Fibroblast of skin of right biceps (primary cell): ENCODE measurements around the gene DBR1.

Experiments
- DNase-seq: peaks from one replicate; pipeline ENCODE4 v3.0.0-alpha.2; 2013

DBR1 gene

GRCh38 chr3:138174421-138175131, at the start of gene DBR1:
DBR1 (minus strand) TSS chr3:138174921; CDS start chr3:138174795, 126 bp downstream.
- peak; percentile 88 for DNase-seq

DNA sequence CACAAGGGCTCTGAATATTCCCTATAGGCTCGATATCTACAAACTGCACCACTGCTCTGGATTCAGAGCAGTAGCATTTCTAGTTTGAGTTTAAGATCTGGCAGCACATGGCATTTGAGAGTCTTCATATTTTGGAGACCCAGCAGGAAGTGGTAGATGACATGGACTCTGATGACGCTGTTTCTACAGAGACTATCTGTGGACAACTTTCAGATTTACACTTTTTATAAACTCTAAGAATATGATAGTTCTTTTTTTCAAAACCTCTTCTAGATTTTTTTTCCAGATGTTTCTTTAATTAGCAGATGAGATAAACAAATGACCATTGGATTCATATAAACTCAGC, 48.2 kb upstream of the DBR1 start:
- no peak for DNase-seq

DNA sequence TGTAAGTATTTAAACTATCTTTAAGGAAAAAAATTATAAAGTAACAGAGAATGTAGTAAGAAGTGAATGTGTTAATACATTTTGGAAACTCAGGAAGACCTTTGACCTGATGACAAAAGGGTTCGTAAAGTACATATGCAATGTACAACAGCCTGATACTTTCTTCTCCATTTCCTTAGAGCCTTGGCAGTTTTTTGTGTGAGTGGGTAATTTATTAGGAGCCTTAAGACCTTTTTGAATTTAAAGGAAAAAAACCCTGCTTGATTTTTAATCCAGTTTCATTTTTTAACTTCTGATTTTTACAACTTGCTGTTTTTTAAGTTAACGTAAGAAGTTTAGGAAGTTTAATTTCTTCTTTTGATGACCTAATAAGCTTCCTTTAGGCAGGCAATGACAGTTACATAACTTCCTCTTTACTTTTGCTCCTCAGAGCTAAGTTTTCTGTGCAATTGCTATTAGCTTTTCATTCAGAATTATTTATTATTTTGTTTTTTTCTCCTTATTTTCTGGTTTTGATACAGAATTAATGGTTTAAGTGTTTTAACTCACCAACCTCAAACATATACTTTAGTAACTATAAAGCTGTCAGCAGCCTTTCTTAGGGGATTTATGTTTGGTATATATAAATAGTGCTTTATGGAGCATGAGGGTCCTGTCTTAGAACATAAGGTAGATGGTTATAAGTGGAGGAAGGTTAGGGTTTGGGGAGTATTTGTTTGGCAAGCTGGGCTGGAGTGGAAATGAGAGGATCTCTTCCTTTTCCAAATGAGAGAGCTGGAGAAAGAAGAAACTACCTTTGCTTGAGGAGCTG, 47.6 kb upstream of the DBR1 start:
- DNase-seq = no peak

GRCh38 chr3:138220788-138221187, 46.1 kb upstream of the DBR1 start:
- no peak for DNase-seq

DNA sequence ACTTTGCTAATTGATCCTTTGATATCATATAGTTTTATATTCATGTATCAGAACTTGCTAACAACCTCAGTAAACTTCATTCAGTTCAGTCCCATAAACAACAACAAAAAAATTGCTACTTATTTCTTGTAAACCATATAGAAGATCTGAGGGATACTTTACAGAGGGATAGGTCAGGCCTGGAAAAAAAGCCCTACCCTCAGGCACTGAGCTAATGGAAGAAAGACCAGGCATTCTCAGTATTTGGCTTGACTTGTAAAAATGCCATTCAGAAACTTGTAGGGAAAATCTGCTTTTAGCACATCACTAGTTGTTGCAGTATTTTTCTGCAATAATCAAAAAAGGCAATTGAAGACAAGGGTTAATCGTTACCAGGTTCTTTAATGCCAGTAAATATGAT, 45.5 kb upstream of the DBR1 start:
- no peak for DNase-seq

DNA sequence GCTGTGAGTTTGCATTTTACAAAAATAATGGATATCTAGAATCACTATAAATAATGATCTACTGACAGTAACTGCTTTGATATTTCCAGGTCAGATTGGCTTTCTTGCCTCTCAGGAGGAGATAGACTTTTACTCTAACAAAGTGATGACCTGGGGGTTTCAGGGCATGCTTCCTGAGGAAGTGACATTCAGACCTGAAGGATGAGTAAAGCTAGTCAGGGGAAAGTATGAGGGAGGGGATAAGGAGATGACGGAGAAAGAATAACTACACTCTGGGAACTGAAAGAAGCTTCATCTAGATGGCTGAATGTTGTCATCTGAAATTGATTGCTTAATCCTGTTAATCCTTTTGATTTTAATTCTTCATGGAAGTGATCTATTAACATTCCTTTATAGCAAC, 44.5 kb upstream of the DBR1 start:
- DNase-seq = no peak

- DNase-seq = no peak
These were observed 38.8 kb upstream of the DBR1 start for GRCh38 chr3:138213398-138214085.

DNA sequence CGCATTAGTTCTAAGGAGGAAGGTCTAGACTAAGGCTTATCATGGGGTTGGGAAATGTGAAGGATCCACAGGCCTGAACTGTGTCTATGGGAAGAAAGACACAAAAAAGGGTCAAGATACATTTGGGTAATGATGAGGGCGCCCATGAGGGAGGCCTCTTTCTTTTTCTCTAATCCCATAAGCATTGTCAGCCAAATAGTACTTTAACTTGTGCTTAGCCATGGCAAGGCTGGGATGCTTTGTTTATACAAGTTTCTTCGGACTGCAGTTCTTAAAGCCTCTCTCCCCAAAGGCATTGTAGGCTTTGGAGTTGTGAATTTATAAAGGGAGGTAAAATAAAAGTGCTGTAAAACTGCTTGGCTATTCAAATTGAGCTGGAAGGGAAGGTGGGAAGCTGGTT, 35.8 kb upstream of the DBR1 start:
- no peak for DNase-seq

DNA sequence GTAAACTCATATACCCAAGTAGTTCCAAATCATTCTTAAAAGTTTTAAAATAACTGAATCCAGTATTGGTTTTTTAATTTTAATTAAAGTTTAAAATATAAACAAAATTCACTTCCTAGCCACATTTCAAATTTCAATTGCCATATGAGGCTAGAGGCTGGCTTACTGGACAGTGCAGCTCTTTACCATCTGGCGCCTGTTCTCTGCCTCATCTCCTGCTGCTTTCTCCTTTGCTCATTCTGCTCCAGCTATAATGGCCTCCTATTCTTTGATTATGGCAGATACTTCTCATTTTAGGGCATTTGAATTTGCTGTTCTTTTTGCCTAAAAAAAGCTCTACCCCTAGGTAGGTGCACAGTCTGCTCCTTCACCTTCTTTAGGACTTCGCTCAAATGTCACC, 31.5 kb upstream of the DBR1 start:
- no peak for DNase-seq

GRCh38 chr3:138205527-138205926, 30.8 kb upstream of the DBR1 start:
- no peak for DNase-seq

DNA sequence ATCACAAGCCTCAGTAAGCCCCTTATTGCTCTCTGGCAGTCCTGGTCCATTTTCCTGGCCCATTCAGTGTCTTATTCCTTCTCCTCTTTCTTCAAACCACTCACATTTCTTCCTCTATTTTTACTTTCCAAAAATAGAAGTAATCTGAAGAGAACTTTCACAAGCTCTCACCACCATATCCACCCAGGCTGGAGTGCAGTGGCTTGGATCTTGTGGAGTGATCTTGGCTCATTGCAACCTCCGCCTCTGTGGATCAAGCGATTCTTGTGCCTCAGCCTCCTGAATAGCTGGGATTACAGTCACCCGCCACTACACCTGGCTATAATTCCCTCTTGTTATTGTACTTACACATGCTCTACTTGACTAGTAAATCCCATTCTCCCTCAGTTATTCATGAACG, 29.2 kb upstream of the DBR1 start:
- DNase-seq = no peak

DNA sequence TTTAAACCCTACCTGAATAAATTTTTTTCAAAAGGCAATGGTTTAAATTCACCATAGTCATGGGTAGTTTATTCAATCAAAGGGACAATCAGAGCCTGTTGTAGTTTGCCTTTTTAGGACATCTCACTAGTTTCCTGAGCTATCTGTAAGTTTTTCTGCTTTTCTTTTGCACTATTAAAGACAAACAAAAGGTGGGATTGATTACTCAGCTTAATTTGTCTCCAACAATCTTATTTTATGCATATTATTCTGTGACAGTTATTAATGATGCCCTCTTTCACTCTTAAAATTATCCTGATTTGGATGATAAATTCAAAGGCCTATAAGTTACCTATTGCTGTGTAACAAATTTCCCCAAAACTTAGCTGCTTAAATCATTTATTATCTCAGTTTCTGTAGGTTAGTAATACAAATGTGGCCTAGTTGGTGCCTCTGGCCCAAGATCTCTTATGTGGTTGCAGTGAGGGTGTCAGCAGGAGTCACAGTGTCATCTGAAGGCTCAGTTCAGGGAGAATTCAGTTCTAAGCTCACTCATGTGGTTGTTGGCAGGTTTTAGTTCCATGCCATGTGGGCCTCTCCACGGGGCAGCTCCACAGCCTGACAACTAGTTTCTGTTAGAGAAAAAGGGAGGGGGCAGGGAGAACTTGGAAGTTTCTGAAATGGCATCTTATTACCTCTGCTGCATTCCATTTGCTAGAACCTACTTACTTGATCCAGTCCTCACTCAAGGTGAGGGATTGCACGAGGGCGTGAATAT, 28.4 kb upstream of the DBR1 start:
- no peak for DNase-seq

DNA sequence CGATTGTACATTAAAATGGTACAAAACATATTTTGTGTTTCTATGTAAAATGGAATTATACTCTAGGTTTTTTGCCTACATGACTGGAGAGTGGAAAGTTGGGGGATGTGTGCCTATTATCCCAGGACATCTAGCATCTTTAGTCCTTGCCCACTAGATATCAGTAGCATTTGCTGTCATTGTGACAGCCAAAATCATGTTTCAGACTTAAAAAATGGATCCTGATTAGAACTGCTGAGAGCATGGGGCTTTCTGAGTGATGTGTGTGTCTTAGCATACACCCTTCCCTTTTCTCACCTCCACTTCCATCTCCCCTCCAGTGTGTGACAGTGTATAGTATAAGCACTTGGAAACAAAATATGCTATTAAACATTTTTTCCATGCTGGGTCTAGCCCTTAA, 25.7 kb upstream of the DBR1 start:
- DNase-seq = no peak

DNA sequence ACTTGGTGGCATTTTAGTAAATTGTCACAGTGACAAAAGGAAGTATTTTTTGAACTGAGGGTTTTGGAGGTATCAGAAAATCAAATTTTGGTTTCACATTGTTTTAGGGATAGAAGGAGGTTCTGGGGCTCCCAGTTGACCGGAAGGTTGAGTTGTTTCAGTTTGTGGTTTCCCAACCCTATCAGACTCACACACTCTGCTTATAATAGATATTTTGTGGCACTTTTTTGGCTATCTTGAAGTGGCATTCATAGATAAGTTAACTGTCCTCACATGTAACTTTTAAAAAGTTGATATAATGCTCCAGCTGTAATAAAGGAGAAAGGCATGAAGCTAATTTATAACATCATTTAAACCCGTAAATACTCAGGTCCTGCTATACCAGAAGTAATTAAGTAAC, 25.1 kb upstream of the DBR1 start:
- DNase-seq = no peak

DNA sequence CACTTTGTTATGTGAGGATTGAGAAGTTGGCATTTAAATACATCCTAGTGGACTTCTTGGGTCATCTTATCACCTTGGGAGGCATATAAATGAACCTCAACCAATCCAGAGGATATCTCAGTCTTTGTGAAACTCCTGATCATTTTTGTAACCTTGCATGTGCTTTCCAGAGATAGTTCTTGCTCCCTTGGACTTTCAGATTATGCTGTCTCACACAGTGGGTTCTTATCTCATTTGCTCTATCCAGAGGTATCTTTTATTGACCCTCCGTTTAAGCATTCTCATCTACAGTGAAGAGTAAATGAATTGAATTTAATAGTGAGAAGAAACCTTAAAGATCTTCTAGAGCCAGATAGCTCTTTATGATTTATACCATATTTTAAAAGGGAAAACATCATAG, 22.8 kb upstream of the DBR1 start:
- DNase-seq = no peak

DNA sequence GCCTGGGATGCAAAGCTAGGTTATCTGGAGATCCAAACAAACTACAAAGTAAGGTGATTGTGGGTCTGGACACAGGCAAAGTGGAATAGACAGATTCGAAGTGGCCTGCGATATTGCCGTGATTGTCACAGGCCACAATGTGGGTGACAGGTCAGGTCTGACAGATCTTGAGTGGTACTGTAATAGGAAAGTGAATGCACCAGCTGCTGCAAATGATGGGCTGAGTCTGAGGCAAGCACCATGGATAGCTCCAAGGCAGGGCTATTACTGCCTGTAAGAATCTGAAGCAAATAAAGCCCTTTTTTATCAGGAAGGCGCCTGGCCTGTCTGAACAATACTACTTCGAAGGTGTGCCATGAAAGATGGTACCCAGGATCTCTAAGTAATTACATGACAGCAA, 22.3 kb upstream of the DBR1 start:
- DNase-seq = peak; percentile 24

GRCh38 chr3:138196023-138196422, 21.3 kb upstream of the DBR1 start:
- DNase-seq = no peak

- no peak for DNase-seq
These were observed 20.8 kb upstream of the DBR1 start for GRCh38 chr3:138195481-138195880.

GRCh38 chr3:138188013-138188730, 13.5 kb upstream of the DBR1 start:
- peak; percentile 60 for DNase-seq

GRCh38 chr3:138187296-138188012, 12.7 kb upstream of the DBR1 start, which contains the start of gene ARMC8:
ARMC8 (plus strand) TSS chr3:138187301; CDS start chr3:138187555, 254 bp downstream.
- peak; percentile 46 for DNase-seq

DNA sequence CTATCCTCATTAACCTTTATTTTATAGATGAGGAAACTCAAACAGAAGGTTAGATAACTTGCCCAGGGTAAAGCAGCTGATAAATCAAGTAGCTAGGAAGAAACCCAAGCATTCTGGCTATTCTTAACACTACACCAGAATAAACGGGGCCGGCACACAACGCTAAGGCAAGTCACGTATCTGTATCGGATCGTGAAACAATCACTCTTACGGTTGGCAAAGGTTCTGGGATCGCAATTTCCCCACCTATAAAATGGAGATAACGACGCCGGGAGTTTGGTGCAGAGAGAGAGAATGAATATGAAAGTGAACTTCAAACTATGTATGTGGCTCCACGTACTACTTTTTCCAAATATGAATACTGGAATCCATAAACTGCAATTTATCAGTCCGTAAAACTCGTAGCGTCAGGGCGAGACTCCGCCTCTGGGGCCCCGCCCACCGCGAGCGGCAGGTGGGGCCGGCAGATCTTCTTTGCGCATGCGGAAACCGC, 12.1 kb upstream of the DBR1 start:
- peak; percentile 85 for DNase-seq

DNA sequence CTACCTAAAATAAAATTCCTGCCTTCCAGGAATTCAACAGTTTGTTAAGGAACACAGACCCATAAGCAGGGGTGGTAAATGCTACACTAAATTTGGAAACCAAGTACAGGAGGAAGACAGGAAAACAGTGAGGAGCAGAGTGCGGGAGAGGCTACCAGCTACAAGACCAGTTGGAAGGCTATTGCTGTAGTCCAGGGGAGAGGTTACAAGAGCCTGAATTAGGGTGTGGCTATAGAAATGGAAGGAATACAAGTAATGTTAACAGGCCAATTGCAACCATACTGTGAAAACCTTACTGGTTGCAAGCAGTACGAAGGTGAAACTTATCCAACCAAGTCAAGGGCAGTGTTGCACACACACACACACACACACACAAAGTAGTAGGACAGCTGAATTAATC, 11.5 kb upstream of the DBR1 start:
- DNase-seq = no peak
